Fibroblast of peridontal ligament (primary cell): Measurements from ENCODE around the gene RAPGEF6.
"Not testable (repeated sequence)": the region's sequence is repeated elsewhere in the genome, so short reads cannot be mapped to it uniquely, and the experiment has no call there.

Experiments used
- DNase-seq: peaks from one replicate; pipeline ENCODE4 v3.0.0-alpha.2; 2010; ENCODE audit errors: extremely low read depth

The RAPGEF6 gene

DNA sequence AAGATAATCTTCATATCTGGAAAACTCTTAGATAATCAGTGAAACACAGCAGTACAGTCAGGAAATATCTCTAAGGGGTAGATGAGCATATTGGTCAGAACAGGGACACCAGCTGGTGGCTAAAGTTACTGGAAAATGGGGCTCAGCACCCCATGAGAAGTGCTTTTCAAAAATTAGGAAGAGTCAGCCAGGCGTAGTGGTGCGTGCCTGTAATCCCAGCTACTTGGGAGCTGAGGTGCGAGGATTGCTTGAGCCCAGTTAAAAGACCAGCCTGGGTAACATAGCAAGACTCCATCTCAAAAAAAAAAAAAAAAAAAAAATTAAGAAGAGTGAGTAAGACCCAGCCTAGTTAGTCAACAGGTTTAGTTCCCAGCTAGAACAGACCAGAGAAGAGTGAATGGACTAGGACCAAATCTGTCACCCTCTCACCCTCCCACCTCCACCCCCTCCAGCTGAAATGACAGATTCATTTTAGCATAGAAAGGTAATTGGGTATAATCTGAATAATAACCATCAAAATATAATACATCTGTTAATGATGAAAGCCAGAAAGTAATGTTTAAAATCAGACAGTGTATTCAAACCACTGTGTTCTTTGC is 250.3 kb downstream of the RAPGEF6 start:
- DNase-seq: peak; percentile 18

DNA sequence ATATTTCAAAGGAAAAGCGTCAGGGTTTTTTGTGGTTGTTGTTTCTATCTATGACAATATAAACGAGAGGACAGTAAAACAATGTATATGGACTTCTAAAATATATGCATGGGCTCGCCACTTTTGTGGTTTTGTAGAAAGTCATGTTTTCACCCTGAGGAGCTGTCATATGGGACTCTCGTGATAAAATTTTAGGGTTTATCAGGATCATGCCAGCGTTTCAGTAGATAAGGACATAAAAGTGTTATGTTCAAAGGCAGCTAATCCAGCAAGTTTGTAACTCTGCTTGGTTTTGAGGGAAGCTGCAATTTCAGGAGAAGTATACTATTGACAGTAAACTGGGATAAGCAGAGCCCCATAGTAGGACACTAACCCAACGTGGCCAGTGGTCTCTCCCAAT is 250.9 kb downstream of the RAPGEF6 start:
- DNase-seq: no peak

GRCh38 chr5:131382407-131383395 is 252.3 kb downstream of the RAPGEF6 start:
- DNase-seq: peak; percentile 39

GRCh38 chr5:131381777-131382176 is 253.3 kb downstream of the RAPGEF6 start:
- DNase-seq: no peak

- DNase-seq: peak; percentile 18
Measured at GRCh38 chr5:131381021-131381420, 254.0 kb downstream of the RAPGEF6 start.

- not testable (repeated sequence) for DNase-seq
Measured at GRCh38 chr5:131380238-131380637, 254.8 kb downstream of the RAPGEF6 start.

GRCh38 chr5:131379723-131380122 is 255.3 kb downstream of the RAPGEF6 start:
- DNase-seq: no peak

DNA sequence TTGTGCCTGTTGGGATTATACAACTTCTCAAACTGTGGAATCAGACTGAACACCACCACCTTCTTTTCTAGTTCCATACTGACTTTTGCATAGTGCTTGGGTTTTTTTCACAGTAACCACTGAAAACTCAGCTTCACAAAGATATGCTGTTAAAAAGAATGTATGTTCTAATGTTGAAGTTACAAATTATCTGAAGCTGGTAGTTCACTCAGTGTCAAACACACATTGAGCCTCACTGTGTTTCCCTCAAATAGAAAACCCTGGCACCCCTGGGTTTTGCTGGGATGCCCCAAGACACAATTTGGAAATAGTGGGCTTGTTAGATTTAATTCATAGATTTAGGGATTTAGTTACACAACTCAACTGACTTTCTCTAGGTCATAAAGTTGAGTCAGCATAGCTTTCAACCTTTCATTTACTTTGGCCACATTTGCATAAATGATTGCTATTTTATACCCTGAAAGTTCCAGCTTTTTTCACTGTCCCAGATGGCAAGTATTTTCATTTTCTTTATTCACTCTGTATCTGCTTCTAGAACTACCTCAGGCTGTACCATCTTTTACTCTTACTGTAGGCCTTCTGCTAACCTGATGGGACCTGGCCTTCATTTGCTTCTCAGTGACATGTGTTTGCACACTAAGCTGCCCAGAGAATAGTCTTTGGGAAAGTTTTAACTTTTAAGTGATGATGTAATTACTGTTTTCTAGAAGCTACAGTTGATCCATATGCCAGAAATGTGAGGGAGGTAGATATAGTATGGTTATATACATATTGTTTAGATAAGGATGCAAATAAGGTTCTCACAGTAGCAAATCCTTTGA is 256.1 kb downstream of the RAPGEF6 start:
- peak; percentile 33 for DNase-seq

- DNase-seq: peak; percentile 44
Measured at GRCh38 chr5:131377785-131378325, 257.2 kb downstream of the RAPGEF6 start.

GRCh38 chr5:131377346-131377745 is 257.7 kb downstream of the RAPGEF6 start:
- DNase-seq: no peak

DNA sequence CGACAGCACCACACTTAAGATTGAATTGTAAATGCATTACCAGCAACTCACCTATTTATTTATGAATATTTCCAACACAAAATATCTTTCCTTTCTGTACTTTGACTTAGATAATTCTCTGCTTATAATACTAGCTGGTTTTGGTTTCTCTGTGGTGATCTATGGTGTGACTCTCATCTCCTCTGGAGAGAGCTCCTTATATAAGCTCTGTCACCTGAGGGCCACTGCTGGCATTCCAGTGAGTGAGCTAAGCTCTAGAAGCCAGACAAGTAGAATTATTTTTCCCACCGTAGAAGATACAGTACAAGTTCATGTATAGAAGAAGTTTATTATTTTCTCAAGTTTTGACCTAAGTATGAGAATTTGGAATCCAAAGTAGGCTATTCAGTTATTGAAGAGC is 259.7 kb downstream of the RAPGEF6 start:
- no peak for DNase-seq
